VCaP (cell line): ENCODE measurements around the gene GATD1.

Experiments used
- H3K27ac ChIP-seq: fragments of 450-650 bp; 2 replicates; pipeline ENCODE4 v1.5.1; 2017
- TF ChIP-seq, protein P1 (sequence below): fragments of 450-650 bp; conservative IDR thresholded peaks from 2 replicates; pipeline ENCODE4 v1.5.1; 2017; ENCODE audit warnings: mild to moderate bottlenecking, moderate library complexity

GATD1 gene

DNA sequence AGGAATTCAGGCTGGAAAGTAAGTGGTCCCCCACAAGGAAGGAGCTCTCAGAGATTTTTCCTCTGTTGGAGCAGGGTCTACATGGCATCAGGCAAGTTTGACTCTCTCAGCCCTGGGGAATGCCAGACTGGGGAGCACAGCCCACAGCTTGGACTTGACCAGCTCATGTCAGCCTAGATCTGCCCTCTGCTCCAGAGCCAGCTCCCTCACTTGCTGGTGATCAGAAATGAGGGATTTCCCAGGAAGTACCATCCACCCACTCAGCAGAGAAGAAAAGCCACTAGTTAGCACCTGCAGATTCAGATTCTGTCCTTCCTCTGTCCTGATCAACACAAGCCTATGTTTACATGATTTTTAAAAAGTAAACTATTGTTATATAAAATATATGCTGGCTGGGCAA lies 17.1 kb downstream of the GATD1 start:
- H3K27ac ChIP-seq, result no peak overlapping the region
- TF ChIP-seq, protein P1, sequence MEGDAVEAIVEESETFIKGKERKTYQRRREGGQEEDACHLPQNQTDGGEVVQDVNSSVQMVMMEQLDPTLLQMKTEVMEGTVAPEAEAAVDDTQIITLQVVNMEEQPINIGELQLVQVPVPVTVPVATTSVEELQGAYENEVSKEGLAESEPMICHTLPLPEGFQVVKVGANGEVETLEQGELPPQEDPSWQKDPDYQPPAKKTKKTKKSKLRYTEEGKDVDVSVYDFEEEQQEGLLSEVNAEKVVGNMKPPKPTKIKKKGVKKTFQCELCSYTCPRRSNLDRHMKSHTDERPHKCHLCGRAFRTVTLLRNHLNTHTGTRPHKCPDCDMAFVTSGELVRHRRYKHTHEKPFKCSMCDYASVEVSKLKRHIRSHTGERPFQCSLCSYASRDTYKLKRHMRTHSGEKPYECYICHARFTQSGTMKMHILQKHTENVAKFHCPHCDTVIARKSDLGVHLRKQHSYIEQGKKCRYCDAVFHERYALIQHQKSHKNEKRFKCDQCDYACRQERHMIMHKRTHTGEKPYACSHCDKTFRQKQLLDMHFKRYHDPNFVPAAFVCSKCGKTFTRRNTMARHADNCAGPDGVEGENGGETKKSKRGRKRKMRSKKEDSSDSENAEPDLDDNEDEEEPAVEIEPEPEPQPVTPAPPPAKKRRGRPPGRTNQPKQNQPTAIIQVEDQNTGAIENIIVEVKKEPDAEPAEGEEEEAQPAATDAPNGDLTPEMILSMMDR, result no peak

DNA sequence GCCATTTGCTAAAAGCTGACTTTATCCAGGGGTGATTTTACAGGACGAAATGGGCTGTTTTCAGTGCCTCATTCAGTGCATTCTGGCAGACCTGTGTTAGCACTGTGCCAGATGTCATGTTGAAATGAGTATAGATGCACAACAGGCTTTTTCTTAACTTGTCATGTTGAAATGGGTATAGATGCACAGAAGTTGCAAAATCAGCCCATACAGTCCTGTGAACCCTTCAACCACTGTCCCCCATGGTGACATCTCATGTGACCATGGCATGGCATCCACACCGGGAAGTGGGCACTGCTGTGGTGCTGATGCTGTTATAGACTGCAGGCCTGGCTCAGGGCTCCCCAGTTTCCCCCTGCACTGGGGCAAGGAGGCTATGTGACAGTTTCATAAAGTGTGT lies 27.6 kb downstream of the GATD1 start:
- TF ChIP-seq, protein P1, result no peak
- peak overlapping the region; percentile 95 for H3K27ac ChIP-seq

DNA sequence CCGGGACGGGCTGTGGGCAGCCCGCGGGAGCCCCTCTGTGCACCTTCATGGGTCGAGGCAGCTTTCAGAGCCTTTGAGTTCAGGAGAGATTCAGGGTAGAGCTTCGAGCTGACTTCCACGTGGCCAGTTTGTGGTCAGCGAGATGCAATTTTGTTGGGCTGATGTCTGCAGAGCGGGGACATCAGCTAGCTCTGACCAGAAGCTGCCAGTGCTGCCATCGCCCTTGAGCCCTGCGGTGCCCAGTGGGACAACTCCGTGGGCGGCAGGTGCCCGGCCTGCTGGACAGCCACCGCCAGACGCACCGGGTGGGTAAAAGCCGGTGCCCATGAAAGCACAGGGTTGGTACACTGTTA lies 29.3 kb downstream of the GATD1 start:
- TF ChIP-seq, protein P1, result no peak
- peak overlapping the region; percentile 95 for H3K27ac ChIP-seq

DNA sequence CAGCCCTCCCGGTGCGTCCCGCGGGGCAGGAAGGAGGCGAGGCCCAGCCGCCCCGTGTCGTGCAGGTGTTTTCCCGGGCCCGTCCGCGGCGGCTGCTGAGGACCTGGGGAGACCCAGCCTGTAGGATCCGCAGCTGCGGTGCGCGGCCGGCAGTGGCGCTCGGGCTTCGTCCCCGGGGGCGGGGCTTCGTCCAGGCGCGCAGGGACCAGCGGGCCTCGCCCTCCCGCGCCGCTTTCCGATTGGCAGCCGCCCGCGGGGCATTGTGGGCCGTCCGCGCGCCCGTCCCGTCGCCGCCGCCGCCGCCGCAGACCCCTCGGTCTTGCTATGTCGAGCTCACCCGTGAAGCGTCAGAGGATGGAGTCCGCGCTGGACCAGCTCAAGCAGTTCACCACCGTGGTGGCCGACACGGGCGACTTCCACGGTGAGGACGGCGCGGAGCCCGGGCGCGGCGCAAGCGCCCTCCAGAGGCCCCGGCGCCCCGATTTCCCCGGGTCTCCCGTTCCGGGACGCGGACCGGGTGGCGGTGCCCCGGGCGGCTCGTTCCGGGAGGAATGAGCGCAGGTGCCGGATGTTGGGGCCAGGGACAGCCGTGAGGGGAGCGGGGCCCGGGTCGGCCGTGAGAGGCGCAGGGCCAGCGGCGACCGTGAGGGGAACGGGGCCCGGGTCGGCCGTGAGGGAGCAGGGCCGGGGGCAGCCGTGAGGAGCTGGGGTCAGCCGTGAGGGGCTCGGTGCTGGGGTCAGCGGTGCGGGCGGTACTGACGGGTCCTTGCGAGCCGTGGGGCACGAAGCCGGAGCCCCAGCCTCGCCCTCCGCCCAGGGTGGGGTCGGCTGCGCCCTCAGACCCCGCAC lies 29.9 kb downstream of the GATD1 start, which contains the start of gene TALDO1:
Gene TALDO1 (plus strand): TSS at position 307 of the 849 bp plus-strand sequence. CDS start 18 bp downstream, at position 325.
- TF ChIP-seq, protein P1, result peak; percentile 32; the same call in 1 of the 2 replicates
- peak within 1 kb of the TSS; percentile 95 for H3K27ac ChIP-seq

DNA sequence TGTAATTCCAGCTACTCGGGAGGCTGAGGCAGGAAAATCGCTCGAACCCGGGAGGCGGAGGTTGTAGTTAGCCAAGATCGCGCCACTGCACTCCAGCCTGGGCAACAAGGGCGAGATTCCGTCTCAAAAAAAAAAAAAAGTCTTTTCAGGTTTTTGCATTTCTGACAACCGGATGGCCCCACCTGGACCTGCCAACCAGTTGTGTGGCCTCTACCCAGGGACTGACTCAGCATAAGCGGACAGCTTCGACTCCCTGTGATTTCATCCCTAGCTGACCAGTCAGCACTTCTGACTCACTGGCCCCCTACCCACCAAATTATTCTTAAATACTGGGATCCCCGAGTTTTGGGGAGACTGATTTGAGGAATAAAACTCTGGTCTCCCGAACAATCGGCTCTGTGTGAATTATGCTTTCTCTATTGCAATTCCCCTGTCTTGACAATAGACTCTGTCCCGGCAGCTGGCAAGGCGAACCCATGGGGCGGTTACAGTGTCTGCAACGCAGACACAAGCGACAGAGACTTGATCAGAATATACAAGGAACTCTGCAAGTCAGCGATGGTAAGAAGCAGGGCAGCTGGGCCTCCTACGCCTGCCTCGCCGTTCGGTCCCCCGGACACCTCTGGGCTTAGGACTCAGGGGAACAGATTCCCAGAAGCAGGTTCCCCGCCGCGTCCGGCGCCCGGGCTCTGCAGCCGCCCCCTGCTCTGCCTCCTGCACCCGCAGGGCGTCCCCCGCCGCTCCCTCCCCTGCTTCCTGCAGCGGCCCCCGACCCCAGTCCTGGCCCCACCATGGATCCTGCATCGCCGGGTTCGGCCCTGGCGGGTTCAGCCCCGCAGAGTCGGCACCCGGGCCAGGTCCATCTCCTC lies 30.8 kb downstream of the GATD1 start:
- TF ChIP-seq, protein P1, result no peak
- peak overlapping the region; percentile 95 for H3K27ac ChIP-seq

DNA sequence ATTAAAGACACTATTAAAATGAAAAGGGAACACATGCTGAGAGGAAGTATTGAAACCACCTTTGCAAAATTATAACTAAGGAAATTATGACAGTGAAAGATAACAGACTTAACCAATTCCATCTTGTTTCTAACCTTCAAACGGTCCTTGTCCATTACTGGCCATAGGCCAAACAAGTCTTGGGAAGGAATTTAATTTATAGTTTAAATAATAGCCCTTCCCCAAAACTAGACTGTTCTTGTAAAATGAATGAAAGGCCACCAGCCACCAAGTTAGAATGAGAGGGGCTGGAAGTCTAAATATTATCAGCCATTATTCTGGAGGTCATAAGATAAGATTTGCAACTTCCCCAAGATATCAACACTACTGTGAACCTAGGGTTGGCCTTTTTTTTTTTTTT lies 31.9 kb downstream of the GATD1 start:
- no peak overlapping the region for H3K27ac ChIP-seq
- TF ChIP-seq, protein P1, result no peak

DNA sequence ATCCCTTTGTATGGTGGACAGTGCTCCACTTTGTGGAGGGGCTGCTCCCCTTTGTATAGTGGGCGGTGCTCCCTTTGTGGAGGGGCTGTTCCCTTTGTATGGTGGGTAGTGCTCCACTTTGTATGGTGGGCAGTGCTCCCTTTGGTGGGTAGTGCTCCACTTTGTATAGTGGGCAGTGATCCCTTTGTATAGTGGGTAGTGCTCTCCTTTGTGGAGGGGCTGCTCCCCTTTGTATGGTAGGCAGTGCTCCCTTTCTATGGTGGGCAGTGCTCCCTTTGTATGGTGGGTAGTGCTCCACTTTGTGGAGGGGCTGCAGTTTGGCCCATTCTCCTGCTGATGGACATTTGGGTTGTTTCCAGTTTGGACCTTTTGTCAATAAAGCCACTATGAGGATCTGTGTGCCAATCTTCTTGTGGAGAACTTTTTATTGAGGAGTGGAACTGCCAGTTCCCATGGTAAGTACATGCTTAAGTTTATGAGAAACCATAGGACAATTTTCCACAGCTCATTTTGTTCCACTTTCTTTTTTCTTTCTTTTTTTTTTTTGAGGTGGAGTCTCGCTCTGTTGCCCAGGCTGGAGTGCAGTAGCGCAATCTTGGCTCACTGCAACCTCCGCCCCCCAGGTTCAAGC lies 34.6 kb downstream of the GATD1 start:
- H3K27ac ChIP-seq, result peak overlapping the region; percentile 26; the same call in 1 of the 2 replicates
- TF ChIP-seq, protein P1, result no peak
